ENCODE measurements around the gene MYO1E.
A peak's percentile ranks its signal among the peaks of the same experiment; 100 is the strongest.
"Not testable (repeated sequence)": the region's sequence is repeated elsewhere in the genome, so short reads cannot be mapped to it uniquely, and the experiment has no call there.

The MYO1E gene

GRCh38 chr15:59144594-59144993 is 228.1 kb downstream of the MYO1E start:
- Mint-ChIP-seq H3K36me3 (ENCODE audit: low read depth) (peaks cover 48% of the 10 kb centered on the region), H3K4me1 (peaks cover 12% of the 10 kb centered on the region)
- not testable (repeated sequence) for H3K9me3 Mint-ChIP-seq; H3K27me3 Mint-ChIP-seq (ENCODE audit: low read depth); H3K4me3 Mint-ChIP-seq; H3K27ac Mint-ChIP-seq
- TF ChIP-seq CTCF (IDR thresholded peaks at IDR 0.05; ENCODE audit: unreplicated experiment in 3 of 3), result peak in 2 of 3 experiments; percentile 18 to 36

GRCh38 chr15:59143281-59143680 is 229.4 kb downstream of the MYO1E start:
- Mint-ChIP-seq H3K27ac (no peak overlapping the region), H3K4me3 (no peak overlapping the region), H3K4me1 (peaks cover 7% of the 10 kb centered on the region), H3K27me3 (ENCODE audit: low read depth) (no peaks in the 10 kb centered on the region), H3K36me3 (ENCODE audit: low read depth) (peaks cover 52% of the 10 kb centered on the region), H3K9me3 (no peaks in the 10 kb centered on the region)
- TF ChIP-seq CTCF (IDR thresholded peaks at IDR 0.05; ENCODE audit: unreplicated experiment in 3 of 3), result no peak

GRCh38 chr15:59140422-59141226 is 232.0 kb downstream of the MYO1E start:
- TF ChIP-seq CTCF (IDR thresholded peaks at IDR 0.05; ENCODE audit: unreplicated experiment in 3 of 3), result no peak
- Mint-ChIP-seq H3K9me3 (no peaks in the 10 kb centered on the region), H3K27me3 (ENCODE audit: low read depth) (no peaks in the 10 kb centered on the region), H3K4me3 (no peak overlapping the region), H3K4me1 (no peaks in the 10 kb centered on the region), H3K36me3 (ENCODE audit: low read depth) (peaks cover 63% of the 10 kb centered on the region), H3K27ac (peak overlapping the region; percentile 14 to 55 (median 43))

DNA sequence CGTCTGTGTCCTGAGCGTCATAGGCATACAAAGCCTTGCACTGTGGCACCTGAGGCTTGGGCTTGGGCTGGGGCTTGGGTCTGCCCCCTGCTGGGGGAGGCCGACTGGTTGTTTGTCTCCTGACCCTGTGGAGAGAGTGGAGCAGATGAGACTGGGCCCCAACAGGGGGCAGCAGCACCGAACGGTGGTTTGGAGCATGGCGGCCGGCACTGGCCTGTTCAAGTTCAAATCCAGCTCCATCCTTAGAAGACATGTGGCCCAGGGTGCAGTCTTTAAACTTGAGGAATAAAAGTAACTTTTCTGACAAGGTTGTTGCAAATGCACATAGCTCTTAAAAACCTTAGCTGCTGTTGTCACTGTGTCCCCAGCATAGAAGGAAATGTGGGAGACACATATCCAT is 234.4 kb downstream of the MYO1E start:
- Mint-ChIP-seq H3K9me3 (no peaks in the 10 kb centered on the region), H3K4me3 (no peak overlapping the region), H3K27me3 (ENCODE audit: low read depth) (no peaks in the 10 kb centered on the region), H3K36me3 (ENCODE audit: low read depth) (peaks cover 78% of the 10 kb centered on the region), H3K4me1 (no peaks in the 10 kb centered on the region), H3K27ac (no peak overlapping the region)
- peak; percentile 19 to 29 (median 19) for TF ChIP-seq CTCF (IDR thresholded peaks at IDR 0.05; ENCODE audit: unreplicated experiment in 3 of 3)

GRCh38 chr15:59137566-59137965 is 235.1 kb downstream of the MYO1E start:
- no peak for TF ChIP-seq CTCF (IDR thresholded peaks at IDR 0.05; ENCODE audit: unreplicated experiment in 3 of 3)
- no peaks in the 10 kb centered on the region for H3K9me3 Mint-ChIP-seq
- H3K4me3 Mint-ChIP-seq, result no peak overlapping the region
- H3K27me3 Mint-ChIP-seq (ENCODE audit: low read depth), result no peaks in the 10 kb centered on the region
- H3K4me1 Mint-ChIP-seq, result no peaks in the 10 kb centered on the region
- H3K36me3 Mint-ChIP-seq (ENCODE audit: low read depth), result peaks cover 78% of the 10 kb centered on the region
- no peak overlapping the region for H3K27ac Mint-ChIP-seq

DNA sequence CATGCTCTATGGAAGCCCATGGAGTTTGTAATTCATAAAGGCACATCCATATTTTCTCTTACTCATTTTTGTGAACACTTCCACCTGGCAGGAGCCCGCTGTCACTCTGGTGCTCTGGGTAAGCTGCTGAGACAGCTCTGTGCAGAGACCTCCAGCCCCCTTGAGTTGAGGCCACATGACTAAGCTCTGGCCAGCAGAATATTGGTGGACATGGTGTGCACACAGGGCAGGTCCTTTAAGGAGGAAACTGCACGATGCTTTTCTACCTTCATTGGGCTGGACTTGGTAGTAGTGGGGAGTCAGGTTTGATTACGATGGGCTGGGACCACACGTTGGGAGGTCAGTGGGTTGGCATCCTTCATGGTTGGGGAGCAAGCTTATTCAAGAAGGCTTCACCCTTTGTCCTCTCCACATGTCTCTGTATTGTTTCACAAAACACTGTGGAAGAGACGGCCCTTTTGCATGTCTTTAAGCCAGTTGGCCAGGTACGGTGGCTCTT is 238.7 kb downstream of the MYO1E start:
- no peaks in the 10 kb centered on the region for H3K27me3 Mint-ChIP-seq (ENCODE audit: low read depth)
- peaks cover 90% of the 10 kb centered on the region for H3K36me3 Mint-ChIP-seq (ENCODE audit: low read depth)
- TF ChIP-seq CTCF (IDR thresholded peaks at IDR 0.05; ENCODE audit: unreplicated experiment in 3 of 3), result no peak
- H3K4me3 Mint-ChIP-seq, result no peak overlapping the region
- H3K4me1 Mint-ChIP-seq, result no peaks in the 10 kb centered on the region
- no peak overlapping the region for H3K27ac Mint-ChIP-seq
- H3K9me3 Mint-ChIP-seq, result peaks cover 19% of the 10 kb centered on the region

Measured in nephron (organoid).